GM12873 (cell line): ENCODE measurements around the gene EPHB3.

Experiments used
- CTCF ChIP-seq: IDR thresholded peaks from 2 replicates; pipeline ENCODE4 v1.5.1; 2012; ENCODE audit warnings: low read depth, mild to moderate bottlenecking, moderate library complexity, low read length, control low read depth; ENCODE audit not compliant: insufficient read depth; ENCODE audit errors: missing control alignments

The EPHB3 gene

GRCh38 chr3:184609476-184610244, 48.1 kb downstream of the EPHB3 start:
- no peak for TF ChIP-seq CTCF

GRCh38 chr3:184610245-184610871, 48.8 kb downstream of the EPHB3 start:
- TF ChIP-seq CTCF, result no peak

- TF ChIP-seq CTCF, result no peak
Measured at GRCh38 chr3:184611607-184612281, 50.2 kb downstream of the EPHB3 start.

- TF ChIP-seq CTCF, result no peak
Measured at GRCh38 chr3:184615396-184615795, 53.8 kb downstream of the EPHB3 start.

- no peak for TF ChIP-seq CTCF
Measured at GRCh38 chr3:184616436-184616835, 54.9 kb downstream of the EPHB3 start.

GRCh38 chr3:184618811-184619210, 57.2 kb downstream of the EPHB3 start:
- no peak for TF ChIP-seq CTCF

- TF ChIP-seq CTCF, result no peak
Measured at GRCh38 chr3:184619369-184619768, 57.8 kb downstream of the EPHB3 start.
